Measurements from ENCODE around the gene INHBC.

The INHBC gene

DNA sequence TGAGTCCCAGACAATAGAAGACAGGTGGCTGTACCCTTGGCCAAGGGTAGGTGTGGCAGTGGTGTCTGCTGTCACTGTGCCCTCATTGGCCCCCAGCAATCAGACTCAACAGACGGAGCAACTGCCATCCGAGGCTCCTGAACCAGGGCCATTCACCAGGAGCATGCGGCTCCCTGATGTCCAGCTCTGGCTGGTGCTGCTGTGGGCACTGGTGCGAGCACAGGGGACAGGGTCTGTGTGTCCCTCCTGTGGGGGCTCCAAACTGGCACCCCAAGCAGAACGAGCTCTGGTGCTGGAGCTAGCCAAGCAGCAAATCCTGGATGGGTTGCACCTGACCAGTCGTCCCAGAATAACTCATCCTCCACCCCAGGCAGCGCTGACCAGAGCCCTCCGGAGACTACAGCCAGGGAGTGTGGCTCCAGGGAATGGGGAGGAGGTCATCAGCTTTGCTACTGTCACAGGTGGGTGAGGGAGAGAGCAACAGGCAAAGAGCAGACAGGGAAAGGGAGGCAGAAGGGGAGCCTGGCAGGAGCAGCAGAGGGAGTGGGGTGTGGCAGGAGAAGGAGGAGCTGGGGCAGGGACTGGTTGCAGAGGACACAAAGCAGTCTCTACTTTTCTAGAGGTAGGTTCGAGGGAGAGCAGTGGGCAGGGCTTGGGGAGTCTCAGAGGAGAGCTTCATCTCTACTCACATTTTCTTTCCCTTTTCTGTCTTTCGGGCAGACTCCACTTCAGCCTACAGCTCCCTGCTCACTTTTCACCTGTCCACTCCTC, 21.0 kb downstream of the INHBC start:
- DNase-seq: peak; percentile 82

DNA sequence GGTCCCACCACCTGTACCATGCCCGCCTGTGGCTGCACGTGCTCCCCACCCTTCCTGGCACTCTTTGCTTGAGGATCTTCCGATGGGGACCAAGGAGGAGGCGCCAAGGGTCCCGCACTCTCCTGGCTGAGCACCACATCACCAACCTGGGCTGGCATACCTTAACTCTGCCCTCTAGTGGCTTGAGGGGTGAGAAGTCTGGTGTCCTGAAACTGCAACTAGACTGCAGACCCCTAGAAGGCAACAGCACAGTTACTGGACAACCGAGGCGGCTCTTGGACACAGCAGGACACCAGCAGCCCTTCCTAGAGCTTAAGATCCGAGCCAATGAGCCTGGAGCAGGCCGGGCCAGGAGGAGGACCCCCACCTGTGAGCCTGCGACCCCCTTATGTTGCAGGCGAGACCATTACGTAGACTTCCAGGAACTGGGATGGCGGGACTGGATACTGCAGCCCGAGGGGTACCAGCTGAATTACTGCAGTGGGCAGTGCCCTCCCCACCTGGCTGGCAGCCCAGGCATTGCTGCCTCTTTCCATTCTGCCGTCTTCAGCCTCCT, 21.6 kb downstream of the INHBC start:
- peak; percentile 26 for DNase-seq

DNA sequence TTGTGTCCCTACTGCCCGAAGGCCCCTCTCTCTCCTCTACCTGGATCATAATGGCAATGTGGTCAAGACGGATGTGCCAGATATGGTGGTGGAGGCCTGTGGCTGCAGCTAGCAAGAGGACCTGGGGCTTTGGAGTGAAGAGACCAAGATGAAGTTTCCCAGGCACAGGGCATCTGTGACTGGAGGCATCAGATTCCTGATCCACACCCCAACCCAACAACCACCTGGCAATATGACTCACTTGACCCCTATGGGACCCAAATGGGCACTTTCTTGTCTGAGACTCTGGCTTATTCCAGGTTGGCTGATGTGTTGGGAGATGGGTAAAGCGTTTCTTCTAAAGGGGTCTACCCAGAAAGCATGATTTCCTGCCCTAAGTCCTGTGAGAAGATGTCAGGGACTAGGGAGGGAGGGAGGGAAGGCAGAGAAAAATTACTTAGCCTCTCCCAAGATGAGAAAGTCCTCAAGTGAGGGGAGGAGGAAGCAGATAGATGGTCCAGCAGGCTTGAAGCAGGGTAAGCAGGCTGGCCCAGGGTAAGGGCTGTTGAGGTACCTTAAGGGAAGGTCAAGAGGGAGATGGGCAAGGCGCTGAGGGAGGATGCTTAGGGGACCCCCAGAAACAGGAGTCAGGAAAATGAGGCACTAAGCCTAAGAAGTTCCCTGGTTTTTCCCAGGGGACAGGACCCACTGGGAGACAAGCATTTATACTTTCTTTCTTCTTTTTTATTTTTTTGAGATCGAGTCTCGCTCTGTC, 22.3 kb downstream of the INHBC start:
- DNase-seq: no peak

DNA sequence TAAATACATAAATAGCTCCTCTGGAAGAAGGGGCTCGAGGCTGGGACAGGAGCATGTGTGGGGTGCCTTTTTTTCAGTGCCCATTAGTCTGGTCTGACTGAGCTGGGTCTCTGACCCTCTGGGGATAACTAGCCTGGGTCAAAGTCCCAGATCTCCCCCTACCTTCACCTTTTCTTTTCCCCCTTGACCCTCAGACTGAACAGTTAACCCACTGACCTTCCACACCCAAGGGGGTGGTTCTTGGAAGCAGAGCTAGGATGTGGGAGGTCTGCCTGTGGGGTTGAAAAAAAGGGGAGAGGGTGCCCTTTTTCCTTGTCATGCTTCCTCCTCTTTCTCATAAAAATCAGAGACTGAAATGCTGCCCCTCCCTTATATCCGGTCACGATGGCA, 24.1 kb downstream of the INHBC start:
- no peak for DNase-seq

DNA sequence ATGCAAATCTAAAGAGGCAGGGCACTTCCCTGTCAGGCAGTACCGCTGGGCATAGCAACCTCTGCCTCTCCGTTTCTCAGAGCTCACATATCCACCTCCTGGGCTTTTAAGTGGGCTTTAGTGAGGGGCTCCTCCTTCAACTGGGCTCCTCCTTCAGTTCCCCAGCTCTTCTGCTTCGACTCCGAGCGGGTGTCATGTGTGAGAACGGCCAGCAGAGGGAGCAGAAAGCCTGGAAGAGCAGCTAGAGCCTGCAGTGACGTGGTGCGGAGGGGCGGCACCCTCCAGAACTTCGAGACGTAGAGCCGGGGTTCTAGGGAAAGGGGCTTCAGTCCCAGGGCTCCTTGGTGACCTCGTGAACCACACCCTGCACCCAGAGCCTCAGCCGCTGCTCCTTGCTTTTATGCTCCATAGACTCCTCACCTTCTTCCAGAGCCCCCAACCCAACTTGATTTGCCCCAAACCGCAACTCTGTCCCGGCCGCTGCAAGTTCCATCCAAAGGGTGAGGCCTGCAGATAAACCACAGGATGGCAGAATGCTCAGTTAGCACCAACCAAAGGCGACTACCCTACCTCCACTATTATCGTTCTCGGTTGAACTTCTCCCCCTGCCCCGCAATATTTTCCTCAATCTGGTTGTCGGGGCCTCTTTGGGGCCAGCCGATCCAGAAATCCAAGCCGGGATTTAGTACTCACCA, 24.6 kb downstream of the INHBC start:
- peak; percentile 89 for DNase-seq

DNA sequence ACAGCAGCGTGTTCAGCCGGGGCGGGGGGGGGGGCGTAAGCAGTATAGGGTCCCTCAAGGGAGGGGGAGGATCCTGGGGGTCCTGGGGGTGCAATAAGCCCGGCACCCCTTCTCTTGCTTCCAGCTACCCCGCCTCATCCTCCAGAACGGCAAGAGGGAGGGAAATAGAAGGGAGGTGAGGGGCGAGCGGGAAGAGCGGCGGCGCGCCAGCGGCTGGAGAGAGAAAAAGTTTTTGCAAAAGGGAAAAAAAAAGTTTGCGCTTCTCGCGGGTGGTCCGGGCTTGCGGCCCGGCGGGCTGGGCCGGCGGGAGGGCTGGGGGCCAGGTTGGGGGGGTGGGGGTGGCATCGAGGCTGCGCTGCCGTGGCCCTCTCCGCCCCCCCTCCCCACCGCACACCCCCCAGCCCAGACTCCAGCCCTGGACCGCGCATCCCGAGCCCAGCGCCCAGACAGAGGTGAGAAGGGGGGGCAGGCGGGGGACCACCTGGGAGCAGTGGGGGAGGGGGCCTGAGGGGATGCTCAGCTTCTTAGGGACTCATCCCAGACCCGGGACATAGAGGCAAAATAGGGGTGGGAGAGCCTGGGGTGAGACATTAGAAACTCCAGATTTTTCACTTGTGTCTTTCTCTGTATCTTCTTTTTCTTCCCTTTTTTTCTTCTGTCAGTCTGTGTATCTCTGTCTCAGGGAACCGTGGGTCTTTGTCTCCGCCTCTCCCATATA, 25.3 kb downstream of the INHBC start, which contains the start of gene GLI1:
GLI1 (plus strand) TSS at position 36 of the 718 bp plus-strand sequence. CDS start 3,907 bp downstream, outside the sequence.
- DNase-seq: no peak

DNA sequence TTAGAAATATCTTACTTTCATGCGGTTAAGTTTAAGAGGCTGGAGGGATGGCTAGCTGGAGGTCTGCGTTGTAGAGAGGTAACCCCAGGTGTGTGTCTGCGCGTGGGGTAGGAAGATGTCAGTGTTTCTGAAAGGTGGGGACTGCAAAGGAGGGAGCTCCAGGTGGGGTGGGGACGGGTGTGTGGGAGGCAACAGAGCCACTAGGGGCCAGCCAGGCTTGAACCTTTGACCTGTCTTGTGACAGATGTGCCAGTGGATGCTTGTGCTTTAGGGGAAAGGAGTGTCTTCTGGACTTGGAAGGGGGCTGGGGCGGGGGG, 25.8 kb downstream of the INHBC start:
- no peak for DNase-seq

DNA sequence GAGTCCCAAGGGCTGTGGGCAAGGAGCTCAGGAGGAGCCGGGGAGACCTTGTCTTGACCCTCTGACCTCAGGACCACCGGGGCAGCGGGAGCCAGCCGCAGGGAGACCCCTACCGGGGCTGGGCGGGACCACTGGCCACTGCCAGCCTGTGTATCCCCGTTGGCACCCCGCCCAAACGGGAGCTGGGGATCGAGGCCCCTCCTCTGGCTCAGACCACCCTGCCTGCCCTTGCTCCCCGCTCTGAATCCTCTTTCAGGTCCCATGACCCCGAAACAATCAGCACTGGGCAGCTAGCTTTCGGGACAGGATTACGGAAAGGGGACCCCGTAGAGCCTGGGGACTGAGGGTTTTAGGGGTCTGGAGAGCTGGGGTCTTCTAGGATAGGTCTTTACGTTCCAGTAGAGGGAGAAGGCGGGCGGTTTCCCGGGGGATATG, 26.3 kb downstream of the INHBC start:
- DNase-seq: no peak

DNA sequence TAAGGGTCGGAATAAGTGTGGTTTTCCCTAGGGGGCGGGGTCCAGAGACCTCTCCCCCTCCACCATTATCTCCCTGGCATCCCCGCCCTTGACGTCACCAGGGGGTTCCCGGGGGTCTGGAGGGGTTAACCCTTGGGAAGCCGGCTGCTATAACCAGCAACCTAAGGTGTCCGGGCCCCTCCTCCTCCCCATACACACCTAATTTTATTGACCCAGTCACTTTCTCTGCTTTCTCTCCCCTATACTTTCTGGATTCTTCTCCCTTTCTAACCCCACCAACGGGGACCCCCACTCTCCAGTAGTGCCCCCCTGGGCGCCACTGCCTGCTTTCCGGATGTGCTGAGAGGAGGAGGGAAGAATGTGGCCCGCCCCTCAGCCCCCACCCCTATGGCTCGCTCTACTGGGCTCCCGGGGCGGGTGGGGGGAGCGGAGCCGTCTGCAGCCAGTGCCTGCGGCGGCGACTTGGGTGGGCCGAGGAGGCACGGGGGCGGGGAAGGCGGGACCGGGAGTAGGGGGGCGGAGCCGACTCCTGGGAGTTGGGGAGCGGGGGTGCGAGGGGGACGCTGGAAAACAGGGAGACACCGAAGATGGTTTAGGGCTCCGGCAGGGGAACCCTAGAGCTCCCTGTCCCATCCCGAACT, 26.8 kb downstream of the INHBC start:
- DNase-seq: no peak

DNA sequence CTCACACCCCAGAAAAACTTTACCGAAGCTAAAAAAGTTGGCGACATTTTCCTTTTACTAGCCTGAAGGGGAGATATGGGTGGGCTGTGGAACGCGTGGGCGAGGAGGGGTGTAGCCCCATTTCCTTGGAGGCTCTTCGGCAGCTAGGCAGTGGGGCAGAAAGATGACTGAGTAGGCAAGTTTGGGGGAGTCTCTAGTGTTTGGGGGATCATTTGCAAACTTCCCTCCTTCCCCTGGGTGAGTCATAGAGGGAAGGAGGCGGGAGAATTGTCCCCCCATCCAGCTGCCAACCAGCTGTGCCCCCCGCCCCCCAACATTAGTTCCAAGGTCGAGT, 27.3 kb downstream of the INHBC start:
- no peak for DNase-seq

DNA sequence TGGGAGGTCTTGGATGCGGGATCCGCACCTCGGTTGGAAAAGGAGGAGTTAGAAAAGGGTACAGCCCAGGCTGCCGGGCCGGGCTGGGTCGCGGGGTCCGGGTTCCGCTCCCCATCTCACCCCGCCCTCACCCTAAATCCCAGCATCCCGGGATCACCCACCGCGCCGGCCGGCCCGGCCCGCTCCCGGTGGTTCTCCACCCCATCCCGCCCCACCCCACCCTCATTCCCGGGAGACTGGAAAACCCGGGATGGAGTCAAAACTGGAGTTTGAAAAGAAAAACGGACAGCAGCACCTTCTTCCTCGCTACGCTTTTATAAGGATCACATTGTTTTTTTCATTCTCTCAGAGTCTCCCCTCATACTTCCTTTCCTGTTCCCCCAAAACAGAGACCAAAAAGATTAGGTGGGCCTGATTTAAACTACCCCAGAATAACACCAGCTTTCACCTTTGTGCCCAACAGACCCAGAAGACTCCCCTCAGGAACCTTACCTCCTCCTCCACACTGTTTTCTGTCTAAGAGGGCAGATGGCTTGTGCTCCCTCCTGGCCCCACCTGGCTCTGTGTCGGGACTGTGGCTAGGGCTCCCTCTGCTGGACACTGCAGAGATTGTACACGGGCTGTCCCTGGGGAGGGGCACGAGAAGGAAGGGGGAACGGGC, 27.8 kb downstream of the INHBC start:
- DNase-seq: peak; percentile 91

DNA sequence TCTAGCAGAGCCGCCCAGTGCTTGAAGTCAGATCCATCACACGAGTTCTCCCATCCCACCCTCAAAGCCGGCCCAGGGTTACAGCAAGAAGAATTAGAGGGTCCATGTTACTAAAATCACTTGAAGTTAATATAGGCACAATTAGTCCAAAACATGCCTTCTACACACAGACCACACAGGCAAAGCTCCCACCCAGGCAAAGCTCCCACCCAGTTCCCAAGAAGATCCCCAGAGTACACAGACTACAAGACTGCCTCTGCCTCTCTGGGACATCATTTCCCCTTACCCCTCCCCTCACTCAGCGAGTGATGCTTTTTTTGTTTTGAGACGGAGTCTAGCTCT, 28.3 kb downstream of the INHBC start:
- DNase-seq: no peak

DNA sequence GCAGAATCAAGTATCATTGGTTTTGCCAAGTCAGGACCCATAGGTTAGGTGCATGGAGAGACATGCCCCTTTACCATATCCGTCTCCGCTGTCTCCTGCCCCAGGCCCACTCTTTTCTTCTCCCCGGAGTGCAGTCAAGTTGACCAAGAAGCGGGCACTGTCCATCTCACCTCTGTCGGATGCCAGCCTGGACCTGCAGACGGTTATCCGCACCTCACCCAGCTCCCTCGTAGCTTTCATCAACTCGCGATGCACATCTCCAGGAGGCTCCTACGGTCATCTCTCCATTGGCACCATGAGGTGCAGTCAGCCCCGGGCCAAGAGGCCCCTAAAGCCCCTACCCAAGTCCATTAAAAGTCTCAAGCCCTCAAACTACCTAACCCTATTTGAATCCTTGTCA, 30.0 kb downstream of the INHBC start:
- no peak for DNase-seq

DNA sequence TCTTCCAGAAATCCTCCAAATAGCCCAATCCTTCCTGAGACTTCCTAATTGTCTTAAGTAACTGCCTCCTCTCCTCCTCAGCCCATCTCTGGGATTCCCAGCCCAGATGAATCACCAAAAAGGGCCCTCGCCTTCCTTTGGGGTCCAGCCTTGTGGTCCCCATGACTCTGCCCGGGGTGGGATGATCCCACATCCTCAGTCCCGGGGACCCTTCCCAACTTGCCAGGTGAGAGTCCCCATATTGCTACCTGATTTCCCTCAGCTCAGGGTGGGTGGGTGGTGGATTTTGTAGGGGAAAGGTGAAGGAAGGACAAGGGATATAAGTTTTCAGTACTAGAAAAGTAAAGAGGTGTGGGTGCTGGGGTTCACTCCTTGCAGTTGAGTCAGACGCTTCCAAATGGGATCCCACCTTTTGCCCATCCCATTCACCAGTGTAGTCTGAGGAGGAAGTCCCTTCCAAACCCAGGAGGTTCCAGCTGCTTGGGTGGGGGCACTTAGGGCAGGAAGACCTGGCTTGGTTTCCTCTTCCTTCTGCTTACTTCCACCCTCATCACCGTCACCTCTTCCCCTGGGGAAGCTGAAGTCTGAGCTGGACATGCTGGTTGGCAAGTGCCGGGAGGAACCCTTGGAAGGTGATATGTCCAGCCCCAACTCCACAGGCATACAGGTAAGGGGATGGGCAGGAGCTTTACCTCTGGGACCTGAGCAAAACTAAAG, 30.6 kb downstream of the INHBC start:
- no peak for DNase-seq

DNA sequence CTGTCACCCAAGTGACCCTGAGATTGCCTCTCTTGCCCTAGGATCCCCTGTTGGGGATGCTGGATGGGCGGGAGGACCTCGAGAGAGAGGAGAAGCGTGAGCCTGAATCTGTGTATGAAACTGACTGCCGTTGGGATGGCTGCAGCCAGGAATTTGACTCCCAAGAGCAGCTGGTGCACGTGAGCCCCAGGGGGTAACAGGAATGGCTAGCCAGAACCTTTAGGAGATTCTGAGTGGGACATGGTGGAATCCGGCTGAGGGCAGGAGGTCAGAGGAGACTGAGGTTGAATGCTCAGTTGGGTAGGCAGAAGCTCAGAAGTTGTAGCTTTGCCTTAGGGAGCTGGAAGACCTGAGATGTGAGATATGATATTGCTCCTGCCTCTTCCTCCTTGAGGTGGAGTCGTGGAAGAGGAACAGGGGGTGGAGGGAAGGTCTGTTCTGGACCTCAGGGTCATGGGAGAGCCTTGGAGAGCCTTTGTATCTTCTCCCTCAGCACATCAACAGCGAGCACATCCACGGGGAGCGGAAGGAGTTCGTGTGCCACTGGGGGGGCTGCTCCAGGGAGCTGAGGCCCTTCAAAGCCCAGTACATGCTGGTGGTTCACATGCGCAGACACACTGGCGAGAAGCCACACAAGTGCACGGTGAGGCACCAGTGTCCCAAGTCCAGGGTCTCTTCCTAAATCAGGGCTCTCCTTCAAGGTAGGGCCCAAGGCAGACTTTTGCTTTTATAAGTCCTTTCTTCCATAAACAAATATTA, 31.3 kb downstream of the INHBC start:
- DNase-seq: no peak

DNA sequence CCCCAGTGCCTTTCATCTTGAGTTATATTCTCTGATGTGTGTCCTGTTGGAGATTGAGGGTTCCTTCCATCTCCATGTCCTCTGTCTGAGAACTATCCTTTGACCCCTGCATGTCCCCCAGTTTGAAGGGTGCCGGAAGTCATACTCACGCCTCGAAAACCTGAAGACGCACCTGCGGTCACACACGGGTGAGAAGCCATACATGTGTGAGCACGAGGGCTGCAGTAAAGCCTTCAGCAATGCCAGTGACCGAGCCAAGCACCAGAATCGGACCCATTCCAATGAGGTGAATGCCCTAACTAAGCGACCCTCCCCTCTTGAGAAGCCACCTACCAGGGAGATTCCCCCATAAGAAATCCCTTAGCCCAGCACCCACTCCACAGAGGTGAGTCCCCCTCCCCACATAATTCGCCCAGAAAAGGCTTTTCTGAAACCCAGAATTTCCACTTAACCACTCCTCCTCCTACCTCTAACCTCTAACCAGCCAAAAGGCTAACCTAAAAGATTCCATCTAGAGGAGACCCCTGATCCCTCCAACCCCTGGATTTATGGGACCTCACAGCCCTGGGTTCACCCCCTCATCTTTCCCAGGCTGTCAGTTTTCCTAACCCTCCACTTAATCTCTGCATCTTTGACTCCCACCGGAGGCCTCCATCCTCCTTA, 32.8 kb downstream of the INHBC start:
- no peak for DNase-seq

DNA sequence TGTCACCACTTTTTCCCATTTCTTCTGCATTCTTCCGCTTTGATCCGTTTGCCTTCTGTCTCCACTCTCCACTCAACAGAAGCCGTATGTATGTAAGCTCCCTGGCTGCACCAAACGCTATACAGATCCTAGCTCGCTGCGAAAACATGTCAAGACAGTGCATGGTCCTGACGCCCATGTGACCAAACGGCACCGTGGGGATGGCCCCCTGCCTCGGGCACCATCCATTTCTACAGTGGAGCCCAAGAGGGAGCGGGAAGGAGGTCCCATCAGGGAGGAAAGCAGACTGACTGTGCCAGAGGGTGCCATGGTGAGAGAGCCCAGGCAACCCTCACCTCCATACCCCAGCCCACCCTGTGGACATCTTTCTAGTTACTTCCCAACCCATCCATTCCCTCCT, 33.3 kb downstream of the INHBC start:
- no peak for DNase-seq

DNA sequence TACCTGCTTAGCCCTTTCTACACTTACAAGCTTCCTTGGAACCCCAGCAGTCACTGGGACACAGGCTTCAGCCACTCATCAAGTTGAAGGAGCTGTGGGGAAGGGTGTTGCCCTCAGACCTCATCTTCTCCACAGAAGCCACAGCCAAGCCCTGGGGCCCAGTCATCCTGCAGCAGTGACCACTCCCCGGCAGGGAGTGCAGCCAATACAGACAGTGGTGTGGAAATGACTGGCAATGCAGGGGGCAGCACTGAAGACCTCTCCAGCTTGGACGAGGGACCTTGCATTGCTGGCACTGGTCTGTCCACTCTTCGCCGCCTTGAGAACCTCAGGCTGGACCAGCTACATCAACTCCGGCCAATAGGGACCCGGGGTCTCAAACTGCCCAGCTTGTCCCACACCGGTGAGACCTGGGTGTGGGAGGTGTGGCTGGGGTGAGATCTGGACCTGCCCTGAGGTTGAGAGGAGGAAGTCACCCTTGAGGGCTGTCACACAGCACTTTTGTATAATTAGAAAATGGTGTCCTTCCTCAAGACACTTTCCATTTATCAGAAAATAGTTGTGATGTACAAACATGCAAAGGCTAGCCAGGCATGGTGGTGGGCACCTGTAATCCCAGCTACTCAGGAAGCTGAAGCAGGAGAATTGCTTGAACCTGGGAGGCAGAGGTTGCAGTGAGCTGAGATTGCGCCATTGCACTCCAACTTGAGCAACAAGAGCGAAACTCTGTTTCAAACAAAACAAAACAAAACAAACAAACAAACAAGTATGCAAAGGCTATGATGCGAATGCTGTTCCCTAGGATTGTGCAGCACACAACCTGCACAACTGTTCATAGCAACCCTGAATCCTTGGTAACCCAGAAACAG, 34.9 kb downstream of the INHBC start:
- DNase-seq: no peak
